ENCODE measurements around the gene ALOX5AP.

Gene ALOX5AP

GRCh38 chr13:30732046-30732390 lies 3.3 kb upstream of the ALOX5AP start:
- H3K4me2 ChIP-seq (ENCODE audit: insufficient read depth, low read length) = no peak overlapping the region

DNA sequence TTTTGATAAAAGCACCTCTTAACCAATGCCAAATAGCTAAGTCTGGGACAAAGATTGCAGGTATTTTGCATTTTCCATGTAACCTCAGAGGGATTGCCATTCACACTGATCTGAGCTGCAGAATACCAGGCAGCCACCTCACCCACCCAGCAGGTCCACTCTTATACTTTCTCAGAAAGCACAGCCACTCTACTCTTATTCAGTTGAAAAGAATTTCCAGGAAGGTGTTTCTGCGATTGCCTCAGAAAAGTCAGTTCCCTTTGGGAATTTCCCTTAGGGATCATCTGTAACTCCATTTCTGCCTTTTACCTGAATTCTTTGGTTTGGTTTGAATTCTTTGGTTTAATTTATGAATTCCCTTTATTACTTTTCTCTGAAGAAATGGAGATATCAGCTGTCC lies 904 bp upstream of the ALOX5AP start:
- H4K20me1 ChIP-seq (ENCODE audit: insufficient read depth, low read length) = no peaks in the 10 kb centered on the region
- peaks cover 49% of the 10 kb centered on the region for H3K4me1 ChIP-seq (ENCODE audit: insufficient read depth, low read length)
- no peaks in the 10 kb centered on the region for H3K79me2 ChIP-seq (ENCODE audit: insufficient read depth, low read length)
- H3K4me2 ChIP-seq (ENCODE audit: insufficient read depth, low read length) = peak overlapping the region; percentile 67
- H3K27ac ChIP-seq (ENCODE audit: low read length) = peak overlapping the region; percentile 81; the same call in 1 of the 2 replicates
- 0 out of 2 replicates have a peak overlapping the region, but pooled peaks have one; percentile 53 for H3K9ac ChIP-seq (ENCODE audit: low read depth, low read length)
- H3K4me3 ChIP-seq (ENCODE audit: low read depth in 1 of 2, low read length in 2 of 2) = no peak overlapping the region
- H2AFZ ChIP-seq (ENCODE audit: low read depth, low read length) = 0 out of 2 replicates have a peak overlapping the region, but pooled peaks have one; percentile 74
- H3K36me3 ChIP-seq (ENCODE audit: insufficient read depth, low read length) = no peaks in the 10 kb centered on the region
- no peak for DNase-seq
- no peaks in the 10 kb centered on the region for H3K9me3 ChIP-seq (ENCODE audit: insufficient read depth, low read length, severe bottlenecking)
- ATAC-seq (ENCODE audit: insufficient read depth, low read depth) = no peak
- no peaks in the 10 kb centered on the region for H3K27me3 ChIP-seq (ENCODE audit: insufficient read depth, low read length, poor library complexity)
- no peak for TF ChIP-seq CTCF (IDR thresholded peaks at IDR 0.05; ENCODE audit: borderline replicate concordance, extremely low read depth, low read length, poor library complexity, severe bottlenecking)
- no peak for TF ChIP-seq EZH2 (IDR thresholded peaks at IDR 0.05; ENCODE audit: borderline replicate concordance, low read depth, low read length, severe bottlenecking)

More at GRCh38 chr13:30732046-30732390, 3.3 kb upstream of the ALOX5AP start:
- Histone ChIP-seq H3K27ac (ENCODE audit: low read length) (no peak overlapping the region), H3K4me1 (ENCODE audit: insufficient read depth, low read length) (peaks cover 31% of the 10 kb centered on the region), H2AFZ (ENCODE audit: low read depth, low read length) (no peak overlapping the region), H3K36me3 (ENCODE audit: insufficient read depth, low read length) (no peaks in the 10 kb centered on the region), H3K27me3 (ENCODE audit: insufficient read depth, low read length, poor library complexity) (no peaks in the 10 kb centered on the region), H4K20me1 (ENCODE audit: insufficient read depth, low read length) (no peaks in the 10 kb centered on the region), H3K79me2 (ENCODE audit: insufficient read depth, low read length) (no peaks in the 10 kb centered on the region), H3K9ac (ENCODE audit: low read depth, low read length) (no peak overlapping the region), H3K9me3 (ENCODE audit: insufficient read depth, low read length, severe bottlenecking) (no peaks in the 10 kb centered on the region), H3K4me3 (ENCODE audit: low read depth in 1 of 2, low read length in 2 of 2) (no peak overlapping the region)
- no peak for DNase-seq
- TF ChIP-seq EZH2 (IDR thresholded peaks at IDR 0.05; ENCODE audit: borderline replicate concordance, low read depth, low read length, severe bottlenecking) (no peak), CTCF (IDR thresholded peaks at IDR 0.05; ENCODE audit: borderline replicate concordance, extremely low read depth, low read length, poor library complexity, severe bottlenecking) (no peak)
- ATAC-seq (ENCODE audit: insufficient read depth, low read depth) = no peak

- Histone ChIP-seq H4K20me1 (ENCODE audit: insufficient read depth, low read length) (no peaks in the 10 kb centered on the region), H3K9ac (ENCODE audit: low read depth, low read length) (peak overlapping the region; percentile 53), H3K4me3 (ENCODE audit: low read depth in 1 of 2, low read length in 2 of 2) (peak overlapping the region; percentile 11 to 51; a peak in 3 of 4 replicates), H3K36me3 (ENCODE audit: insufficient read depth, low read length) (no peaks in the 10 kb centered on the region), H3K27ac (ENCODE audit: low read length) (peak overlapping the region; percentile 81), H3K9me3 (ENCODE audit: insufficient read depth, low read length, severe bottlenecking) (no peaks in the 10 kb centered on the region), H3K4me2 (ENCODE audit: insufficient read depth, low read length) (peak overlapping the region; percentile 67), H3K79me2 (ENCODE audit: insufficient read depth, low read length) (no peaks in the 10 kb centered on the region), H3K27me3 (ENCODE audit: insufficient read depth, low read length, poor library complexity) (no peaks in the 10 kb centered on the region), H3K4me1 (ENCODE audit: insufficient read depth, low read length) (peaks cover 53% of the 10 kb centered on the region), H2AFZ (ENCODE audit: low read depth, low read length) (peak overlapping the region; percentile 74)
- ATAC-seq (ENCODE audit: insufficient read depth, low read depth) (no peak), DNase-seq (no peak)
- TF ChIP-seq EZH2 (IDR thresholded peaks at IDR 0.05; ENCODE audit: borderline replicate concordance, low read depth, low read length, severe bottlenecking) (no peak), CTCF (IDR thresholded peaks at IDR 0.05; ENCODE audit: borderline replicate concordance, extremely low read depth, low read length, poor library complexity, severe bottlenecking) (no peak)
These were observed 481 bp downstream of the ALOX5AP start for GRCh38 chr13:30735872-30736175.
